ENCODE data around the gene ATP2A3.

GRCh38 chr17:3875317-3875716 lies 88.9 kb downstream of the ATP2A3 start:
- TF ChIP-seq REST (IDR thresholded peaks at IDR 0.05; ENCODE audit: insufficient read depth in 1 of 2, low read depth in 2 of 2, low read length in 2 of 2) (no peak), POLR2AphosphoS5 (IDR thresholded peaks at IDR 0.05; ENCODE audit: low read depth, low read length) (no peak), TAF1 (IDR thresholded peaks at IDR 0.05; ENCODE audit: borderline replicate concordance, insufficient read depth, low read length) (no peak), SIN3A (IDR thresholded peaks at IDR 0.05; ENCODE audit: borderline replicate concordance, insufficient read depth, low read length) (no peak), FOXP2 (optimal IDR thresholded peaks at IDR 0.05; ENCODE audit: borderline replicate concordance, extremely low read depth, extremely low read length, insufficient read depth) (no peak)

All from PFSK-1 (cell line).